HEK293T (cell line): ENCODE measurements around the gene DCAF8.

ENCODE experiments used
- BHLHE40 ChIP-seq: fragments of 450-650 bp; IDR thresholded peaks from 2 replicates; pipeline ENCODE4 v1.6.1; 2016; ENCODE audit warnings: mild to moderate bottlenecking, moderate library complexity, borderline replicate concordance
- ELF4 ChIP-seq: fragments of 450-650 bp; IDR thresholded peaks from 2 replicates; pipeline ENCODE4 v1.6.1; 2017; ENCODE audit warnings: antibody characterized with exemption
- FOXA1 ChIP-seq: fragments of 450-650 bp; IDR thresholded peaks from 2 replicates; pipeline ENCODE4 v1.6.1; 2016; ENCODE audit warnings: mild to moderate bottlenecking
- FOXM1 ChIP-seq: fragments of 450-650 bp; IDR thresholded peaks from 2 replicates; pipeline ENCODE4 v1.6.1; 2017; ENCODE audit warnings: mild to moderate bottlenecking, borderline replicate concordance
- HDGF ChIP-seq: fragments of 450-650 bp; IDR thresholded peaks from 2 replicates; pipeline ENCODE4 v1.6.1; 2017; ENCODE audit warnings: antibody characterized with exemption, borderline replicate concordance
- TF ChIP-seq, protein P1 (sequence below): fragments of 450-650 bp; IDR thresholded peaks from 2 replicates; pipeline ENCODE4 v1.6.1; 2016

DNA sequence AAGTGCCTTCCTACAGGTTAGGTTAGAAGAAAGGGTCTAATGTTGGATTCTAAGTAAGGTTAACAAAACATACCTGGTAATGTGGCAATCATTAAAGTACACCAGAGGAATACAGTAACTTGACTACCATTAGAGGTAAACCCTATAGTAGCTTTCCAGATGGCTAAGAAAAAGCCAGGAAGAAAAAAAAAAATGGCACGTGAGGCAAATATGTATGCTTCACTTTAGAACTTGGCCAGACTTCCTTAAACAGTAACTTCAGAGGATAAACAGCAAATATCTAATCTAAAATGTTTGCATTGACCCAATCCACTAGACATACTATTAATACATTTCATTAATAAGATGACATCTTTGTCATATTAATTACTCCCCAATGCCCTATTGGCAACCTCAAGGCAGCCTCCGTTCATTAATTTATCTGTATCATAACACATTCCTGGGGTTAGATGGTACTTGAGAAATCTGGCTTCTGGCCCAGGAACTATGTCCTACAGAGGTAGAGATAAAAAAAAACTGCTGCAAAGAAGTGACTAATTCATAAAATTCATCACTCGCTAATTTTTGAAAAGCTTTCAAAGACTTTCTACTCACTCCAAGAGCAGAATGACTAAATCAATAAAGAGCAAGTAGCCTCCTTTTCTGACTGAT is 5.8 kb downstream of the DCAF8 start:
- TF ChIP-seq ELF4 (no peak), HDGF (no peak), BHLHE40 (no peak), FOXM1 (no peak), FOXA1 (no peak)
- TF ChIP-seq, protein P1, sequence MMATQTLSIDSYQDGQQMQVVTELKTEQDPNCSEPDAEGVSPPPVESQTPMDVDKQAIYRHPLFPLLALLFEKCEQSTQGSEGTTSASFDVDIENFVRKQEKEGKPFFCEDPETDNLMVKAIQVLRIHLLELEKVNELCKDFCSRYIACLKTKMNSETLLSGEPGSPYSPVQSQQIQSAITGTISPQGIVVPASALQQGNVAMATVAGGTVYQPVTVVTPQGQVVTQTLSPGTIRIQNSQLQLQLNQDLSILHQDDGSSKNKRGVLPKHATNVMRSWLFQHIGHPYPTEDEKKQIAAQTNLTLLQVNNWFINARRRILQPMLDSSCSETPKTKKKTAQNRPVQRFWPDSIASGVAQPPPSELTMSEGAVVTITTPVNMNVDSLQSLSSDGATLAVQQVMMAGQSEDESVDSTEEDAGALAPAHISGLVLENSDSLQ = no peak
